GM18520 (cell line): Measurements from ENCODE around the gene OSGIN1.

Experiments
- ATAC-seq: cut with Tn5 transposase; IDR thresholded peaks from one replicate; pipeline ENCODE4 v1.9.1; 2021; ENCODE audit not compliant: unreplicated experiment

Gene OSGIN1, protein sequence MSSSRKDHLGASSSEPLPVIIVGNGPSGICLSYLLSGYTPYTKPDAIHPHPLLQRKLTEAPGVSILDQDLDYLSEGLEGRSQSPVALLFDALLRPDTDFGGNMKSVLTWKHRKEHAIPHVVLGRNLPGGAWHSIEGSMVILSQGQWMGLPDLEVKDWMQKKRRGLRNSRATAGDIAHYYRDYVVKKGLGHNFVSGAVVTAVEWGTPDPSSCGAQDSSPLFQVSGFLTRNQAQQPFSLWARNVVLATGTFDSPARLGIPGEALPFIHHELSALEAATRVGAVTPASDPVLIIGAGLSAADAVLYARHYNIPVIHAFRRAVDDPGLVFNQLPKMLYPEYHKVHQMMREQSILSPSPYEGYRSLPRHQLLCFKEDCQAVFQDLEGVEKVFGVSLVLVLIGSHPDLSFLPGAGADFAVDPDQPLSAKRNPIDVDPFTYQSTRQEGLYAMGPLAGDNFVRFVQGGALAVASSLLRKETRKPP

DNA sequence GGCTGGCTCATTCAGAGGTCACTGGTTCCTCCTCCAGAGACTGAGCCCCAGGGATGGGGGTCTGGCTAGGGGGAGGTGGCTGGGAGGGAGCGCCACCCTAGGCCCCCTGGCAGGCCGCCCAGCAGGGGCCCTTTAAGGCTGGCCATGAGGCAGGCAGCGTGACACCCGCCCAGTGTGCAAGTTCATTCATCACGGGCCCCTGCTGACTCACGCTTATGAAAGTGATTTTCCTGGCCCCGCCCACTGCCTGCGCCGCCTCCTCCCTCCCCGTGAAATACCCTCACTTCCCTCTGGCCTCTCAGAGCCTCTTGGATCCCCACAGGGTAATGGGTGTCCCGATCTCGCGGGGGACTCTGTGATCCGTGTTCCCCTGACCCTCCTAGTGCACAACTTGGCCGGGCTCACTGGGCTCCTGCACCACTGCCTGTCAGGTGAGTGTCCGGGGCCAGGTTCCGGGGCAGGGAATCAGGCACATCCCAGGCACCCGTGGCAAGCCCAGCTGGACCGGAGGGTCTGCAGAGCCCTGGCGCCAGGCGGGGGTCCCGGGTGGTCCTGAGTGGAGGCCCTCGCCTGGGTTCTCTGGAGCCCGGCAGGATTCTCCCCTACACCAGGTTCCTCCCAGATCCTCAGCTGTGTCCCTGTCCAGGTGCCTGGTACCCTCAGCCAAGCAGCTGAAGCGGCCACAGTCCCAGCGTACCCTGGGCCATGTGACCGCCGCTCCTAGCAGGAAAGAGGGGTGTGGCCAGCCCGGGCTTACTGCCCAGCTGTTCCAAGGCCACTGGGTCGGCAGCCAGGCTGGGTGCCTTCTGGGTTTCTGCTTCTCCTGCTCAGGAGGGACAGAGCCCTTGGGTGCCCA is at the start of gene OSGIN1:
TSS of gene OSGIN1 (plus strand) at position 301 of the 856 bp plus-strand sequence. CDS start 4,432 bp downstream, outside the sequence.
- peak; percentile 44 for ATAC-seq

DNA sequence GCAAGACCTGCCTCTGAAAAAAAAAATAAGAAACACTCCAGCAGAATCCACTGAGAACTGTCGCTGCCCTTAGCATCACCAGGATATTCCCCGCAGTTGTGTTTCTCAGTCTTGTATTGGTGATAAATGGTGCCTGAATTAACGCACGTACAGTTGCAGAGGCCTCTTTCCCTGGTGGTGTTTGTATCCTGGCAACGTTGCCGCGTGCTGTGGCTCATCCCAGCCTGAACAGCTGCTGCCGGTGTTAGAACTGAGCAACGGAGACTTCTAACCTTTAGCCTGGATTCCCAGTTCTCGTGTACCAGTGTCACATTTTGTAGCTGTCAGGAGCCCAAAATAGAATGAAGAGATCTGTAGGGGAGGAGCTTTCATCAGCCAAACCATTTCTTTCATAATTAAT is 49.3 kb upstream of the OSGIN1 start:
- ATAC-seq, result no peak

DNA sequence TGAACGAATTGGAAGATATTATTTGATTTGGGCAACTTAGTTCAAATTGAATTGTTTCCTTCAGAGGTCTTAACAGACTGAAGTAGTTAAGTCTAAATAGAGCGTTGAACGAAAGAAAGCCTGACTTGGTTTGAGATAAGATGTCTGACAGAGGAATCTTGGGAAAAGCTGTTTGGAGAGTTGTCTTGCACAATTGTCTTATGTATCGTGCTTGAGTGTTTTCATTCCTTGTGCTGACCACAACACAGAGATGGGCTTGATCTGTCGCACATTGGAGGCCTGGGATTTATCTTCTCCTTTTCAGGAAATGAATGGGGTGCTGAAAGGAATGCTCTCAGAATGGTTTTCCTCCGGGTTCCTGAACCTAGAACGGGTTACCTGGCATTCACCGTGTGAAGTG is 46.4 kb upstream of the OSGIN1 start:
- ATAC-seq, result no peak

DNA sequence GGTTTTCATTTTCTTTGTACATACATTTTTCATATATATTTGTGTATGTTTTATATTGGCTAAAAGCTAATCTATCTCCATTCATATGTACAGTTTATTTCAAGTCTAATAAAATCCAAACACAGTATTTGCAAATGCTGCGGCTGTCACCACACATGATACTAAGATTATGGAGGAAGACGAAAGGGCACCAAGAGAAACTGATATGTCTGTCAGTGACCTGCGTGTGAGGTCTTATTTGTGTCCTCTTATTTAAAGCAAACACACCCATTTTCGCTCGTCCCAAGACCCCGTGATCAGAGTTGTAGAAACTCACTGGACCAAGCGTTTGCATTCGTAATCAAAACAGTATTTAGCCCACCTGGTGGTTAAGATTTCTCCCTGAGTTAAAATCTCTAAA is 45.9 kb upstream of the OSGIN1 start:
- ATAC-seq, result no peak

DNA sequence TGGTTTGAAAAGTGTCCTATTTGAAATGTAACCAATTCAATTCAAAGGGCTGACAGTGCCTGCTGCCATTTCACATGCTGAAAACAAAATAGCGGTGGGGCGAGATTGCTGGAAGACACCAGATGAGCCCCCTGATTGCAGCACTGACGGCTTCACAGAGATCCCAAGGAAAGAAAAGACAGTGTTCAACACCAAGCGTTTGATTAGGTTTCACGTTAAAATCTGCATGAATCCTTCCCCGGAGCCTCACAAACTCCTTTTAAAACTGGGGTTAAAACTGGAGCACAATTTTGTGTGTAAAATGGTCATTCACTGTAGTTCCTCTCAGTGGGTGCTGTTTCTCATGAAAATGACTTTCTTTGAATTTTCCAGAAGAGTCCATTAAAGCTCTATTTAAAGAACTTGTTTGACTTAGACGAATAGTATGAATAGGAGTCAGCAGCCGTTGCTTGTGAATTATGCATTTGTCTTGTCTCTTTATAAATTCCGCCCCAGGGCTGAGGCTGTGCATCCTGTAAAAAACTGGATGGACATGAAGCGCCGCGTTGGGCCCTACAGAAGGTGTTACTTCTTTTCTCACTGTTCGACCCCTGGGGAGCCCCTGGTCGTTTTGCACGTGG is 45.3 kb upstream of the OSGIN1 start:
- ATAC-seq, result no peak

DNA sequence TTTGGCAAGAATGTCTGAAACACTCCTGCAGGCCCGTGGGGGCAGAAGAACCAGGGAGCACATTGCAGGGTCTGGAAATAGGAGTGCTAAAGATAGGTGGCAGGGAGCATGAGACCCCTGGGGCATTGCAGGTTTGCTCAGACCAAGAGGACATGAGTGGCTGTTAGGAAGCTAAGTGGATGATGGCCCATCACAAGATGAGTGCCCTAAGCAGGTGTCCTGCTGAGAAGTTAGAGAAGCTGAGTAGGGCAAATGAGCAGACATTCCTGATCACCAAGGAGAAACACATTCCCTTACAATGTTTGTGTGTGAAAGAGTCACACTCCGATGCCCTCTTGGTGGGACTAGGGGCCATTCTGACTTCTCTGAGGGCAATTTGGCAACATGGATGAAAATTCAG is 44.2 kb upstream of the OSGIN1 start:
- no peak for ATAC-seq

DNA sequence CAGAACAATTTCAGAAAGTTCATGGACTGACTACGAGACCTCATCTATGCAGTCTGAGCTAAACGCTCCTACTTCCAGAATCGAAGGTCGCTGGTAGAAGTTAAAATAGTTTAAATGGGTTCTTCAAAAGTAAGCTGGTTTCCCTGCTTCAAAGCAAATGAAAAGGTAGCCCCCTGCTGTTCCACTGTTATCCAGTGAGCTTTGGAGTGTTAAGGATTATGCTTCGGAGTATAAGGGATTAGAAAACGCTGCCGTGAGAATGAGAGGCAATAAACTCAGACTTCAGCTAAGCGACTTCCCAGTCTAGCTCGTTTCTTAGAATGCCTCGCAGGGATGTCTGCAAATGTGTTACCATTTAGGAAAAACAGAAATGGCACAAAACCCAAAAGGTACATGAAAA is 41.8 kb upstream of the OSGIN1 start:
- no peak for ATAC-seq

DNA sequence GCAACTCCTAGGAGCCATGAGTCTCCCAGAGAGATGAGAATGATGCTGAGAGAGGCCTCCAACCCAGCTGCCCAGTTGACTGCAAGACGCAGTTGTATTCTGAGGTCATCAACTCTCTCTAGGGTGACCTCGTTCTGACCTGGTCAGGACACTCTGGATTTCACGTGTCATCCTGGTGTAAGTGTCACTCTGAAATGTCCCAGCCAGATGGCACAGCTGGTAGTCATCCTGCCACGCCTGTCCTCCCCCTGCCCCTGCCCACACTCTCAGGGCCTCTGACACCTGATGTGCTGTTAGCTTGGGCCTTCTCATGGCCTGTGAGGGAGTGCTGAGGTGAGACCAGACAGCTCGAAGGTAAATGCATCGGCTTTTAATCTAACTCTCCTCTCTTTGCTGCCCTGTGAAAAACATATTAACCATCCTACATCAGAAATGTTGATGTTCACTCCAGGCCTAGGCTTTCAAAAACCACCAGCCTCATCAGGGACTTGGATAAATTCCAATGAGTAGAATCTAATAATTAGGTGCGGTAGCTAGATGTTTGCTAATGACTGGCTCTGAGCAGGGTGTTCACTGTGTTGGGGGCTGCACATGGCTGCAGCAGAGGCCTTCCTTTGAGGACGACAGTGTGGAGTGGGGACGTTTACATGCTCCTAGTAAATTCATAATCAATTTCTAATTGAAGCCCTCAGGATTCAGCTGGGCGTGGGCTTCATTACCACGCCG is 40.4 kb upstream of the OSGIN1 start:
- ATAC-seq, result no peak

DNA sequence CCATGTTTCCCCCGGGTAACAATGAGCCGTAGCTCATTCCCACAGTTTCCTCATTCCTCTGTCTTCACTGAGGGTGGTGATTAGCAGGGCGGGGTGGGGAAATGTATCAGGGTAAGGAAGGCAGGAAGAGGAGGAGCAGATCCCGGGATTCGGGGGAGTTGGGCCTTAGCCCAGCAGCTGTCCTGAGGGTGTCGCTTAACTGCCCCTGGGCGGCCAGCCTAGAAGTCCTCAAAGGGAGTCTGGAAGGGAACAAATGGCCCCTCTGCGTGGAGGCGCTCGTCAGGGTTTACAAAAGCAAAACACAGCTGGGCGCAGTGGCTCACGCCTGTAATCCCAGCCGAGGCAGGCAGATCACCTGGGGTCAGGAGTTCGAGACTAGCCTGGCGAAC is 39.8 kb upstream of the OSGIN1 start:
- ATAC-seq, result no peak

DNA sequence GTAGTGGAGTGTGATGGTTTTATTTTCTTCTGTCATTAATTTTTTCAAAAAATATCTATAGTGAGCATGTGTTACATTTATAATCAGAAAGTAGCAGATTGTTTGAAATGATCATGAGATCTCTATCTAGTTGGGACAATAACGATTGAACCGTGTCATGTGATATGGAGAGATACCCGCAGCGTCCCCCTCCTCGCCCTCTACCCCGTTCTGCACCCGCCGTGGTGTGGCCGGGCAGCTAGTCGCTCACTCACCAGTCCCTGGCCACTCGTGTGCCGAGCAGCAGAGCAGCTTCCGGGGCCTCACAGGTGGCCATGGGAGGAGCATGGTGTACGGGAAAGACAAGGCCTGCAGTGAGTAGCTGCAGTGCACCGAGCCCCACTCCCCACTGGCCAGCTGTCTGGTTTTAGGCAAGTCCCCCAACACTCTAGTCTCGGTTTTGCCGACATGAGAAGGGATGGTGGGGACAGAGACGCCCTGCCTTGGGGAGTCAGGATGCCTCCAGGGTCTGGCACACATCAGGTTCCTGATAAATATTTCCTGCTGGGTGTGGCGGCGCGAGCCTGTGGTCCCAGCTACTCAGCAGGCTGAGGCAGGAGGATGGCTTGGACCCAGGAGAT is 38.8 kb upstream of the OSGIN1 start:
- ATAC-seq, result no peak

DNA sequence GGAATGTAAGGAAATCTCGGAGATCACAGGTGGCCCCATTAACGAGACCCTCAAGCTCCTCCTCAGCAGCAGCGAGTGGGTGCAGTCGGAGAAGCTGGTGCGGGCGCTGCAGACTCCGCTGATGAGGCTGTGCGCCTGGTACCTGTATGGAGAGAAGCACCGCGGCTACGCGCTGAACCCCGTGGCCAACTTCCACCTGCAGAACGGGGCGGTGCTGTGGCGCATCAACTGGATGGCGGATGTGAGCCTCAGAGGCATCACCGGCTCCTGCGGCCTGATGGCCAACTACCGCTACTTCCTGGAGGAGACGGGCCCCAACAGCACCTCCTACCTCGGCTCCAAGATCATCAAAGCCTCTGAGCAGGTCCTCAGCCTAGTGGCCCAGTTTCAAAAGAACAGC is 38.0 kb upstream of the OSGIN1 start:
- no peak for ATAC-seq

DNA sequence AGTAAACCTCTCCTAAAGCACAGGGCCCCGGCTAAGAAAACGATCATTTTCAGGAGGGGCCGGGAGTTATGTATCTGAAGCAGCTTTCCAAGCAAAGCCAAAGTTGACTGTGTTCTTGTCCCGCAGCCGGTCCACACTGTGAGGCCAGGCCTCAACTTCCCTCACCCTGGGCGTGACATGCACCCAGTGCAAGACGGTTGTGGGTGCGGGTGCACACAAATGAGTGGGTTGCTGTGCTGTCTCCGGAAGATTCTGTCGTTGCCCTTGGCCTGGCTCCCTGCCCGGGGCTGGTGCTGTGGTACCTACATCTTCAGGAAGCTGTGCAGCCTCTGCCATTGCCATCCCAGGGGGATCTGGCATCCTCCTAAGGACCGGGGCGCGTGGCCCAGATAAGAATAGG is 37.5 kb upstream of the OSGIN1 start:
- no peak for ATAC-seq

DNA sequence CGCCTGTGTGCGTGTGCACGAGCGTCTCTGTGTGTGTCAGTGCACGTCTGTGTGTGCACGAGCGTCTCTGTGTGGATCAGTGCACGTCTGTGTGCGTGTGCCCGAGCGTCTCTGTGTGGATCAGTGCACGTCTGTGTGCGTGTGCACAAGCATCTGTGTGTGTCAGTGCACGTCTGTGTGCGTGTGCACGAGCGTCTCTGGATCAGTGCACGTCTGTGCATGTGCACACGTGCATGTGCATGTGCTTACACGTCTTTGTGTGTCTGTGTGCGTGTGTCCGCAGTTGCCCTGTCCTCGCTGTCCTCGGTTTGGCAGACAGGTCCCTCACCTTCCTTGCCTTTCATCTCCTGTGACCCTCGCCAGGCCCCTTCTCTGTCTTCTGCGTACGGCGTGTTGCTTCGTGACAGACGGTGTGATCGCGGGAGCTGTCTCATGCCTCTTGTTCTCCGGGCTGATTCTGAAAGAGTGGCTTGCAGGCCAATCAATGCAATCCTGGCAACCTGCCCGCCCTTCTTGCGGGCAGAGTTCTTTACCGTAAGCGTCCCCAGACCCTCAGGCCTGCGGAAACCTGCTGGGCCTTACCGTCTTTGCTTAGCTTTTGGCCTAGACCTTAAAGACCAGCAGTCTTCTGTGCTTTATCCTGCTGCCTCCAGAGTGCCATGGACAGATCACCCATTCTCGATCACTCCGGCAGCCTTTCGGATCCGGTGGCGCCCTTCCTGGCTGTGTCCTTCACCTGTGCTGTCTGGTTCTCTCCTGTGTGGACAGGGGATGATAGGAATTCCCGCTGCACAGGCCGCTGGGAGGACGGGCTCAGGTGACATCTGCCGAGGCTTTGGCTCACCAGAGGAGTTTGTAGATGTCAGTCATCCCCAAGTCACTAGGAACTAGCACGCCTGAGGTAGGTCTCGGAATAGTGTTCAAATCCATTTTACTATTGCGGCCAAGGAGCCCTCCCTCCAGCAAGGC is 35.6 kb upstream of the OSGIN1 start:
- no peak for ATAC-seq

DNA sequence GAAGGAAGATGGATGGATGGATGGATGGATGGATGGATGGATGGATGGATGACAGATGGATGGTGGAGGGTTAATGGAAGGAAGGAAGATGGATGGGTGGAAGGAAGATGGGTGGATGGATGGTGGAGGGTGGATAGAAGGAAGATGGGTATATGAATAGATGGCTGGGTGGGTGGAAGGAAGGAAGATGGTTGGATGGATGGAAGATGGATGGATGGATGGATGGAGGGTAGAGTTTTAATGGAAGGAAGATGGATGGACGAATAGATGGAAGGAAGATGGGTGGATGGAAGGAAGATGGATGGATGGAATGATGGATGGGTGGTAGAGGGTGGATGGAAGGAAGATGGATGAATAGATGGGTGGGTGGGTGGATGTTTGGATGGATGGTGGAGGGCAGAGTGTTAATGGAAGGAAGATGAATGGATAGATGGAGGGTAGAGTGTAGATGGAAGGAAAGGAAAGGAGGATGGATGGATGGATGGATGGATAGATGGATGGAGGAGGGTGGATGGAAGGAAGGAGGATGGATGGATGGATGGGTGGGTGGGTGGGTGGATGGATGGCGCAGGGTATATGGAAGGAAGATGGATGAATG is 32.0 kb upstream of the OSGIN1 start:
- no peak for ATAC-seq

DNA sequence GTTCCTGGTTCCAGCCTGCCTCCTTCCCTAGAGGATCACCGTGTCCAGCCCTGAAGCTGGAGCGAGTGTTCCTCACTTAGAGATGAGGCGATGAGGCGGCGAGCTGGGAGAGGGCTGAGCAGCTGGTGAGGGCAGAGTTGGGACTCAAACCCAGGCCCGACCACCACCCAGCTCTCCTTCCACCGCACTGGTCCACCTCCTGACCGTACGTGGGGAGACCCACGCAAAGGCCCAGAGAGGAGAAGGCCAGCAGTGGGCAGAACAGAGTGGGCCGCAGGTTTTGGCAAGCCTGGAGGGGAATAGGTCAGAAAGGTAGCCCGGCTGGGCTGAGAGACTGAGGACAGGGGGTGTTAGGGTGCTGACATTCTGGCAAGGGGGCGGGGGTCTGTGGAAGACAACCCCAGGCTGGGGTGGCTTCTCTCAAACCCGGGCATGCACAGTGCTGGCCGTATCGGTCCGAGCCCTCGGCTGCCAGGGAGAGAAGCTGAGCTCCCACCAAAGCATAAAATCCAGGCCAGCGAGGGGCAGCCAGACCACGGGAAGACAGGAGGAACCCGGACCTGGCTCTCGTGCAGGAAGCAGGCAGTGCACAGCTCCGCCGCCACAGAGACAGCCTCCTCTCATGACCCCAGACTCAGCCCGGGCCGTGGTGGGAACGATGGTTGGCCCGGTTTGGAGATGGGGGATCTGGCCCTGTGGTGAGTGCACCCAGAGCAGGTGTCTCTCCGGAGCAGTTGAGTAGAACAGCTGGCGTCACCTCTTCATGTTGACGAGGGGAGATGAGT is 29.3 kb upstream of the OSGIN1 start:
- ATAC-seq, result no peak

DNA sequence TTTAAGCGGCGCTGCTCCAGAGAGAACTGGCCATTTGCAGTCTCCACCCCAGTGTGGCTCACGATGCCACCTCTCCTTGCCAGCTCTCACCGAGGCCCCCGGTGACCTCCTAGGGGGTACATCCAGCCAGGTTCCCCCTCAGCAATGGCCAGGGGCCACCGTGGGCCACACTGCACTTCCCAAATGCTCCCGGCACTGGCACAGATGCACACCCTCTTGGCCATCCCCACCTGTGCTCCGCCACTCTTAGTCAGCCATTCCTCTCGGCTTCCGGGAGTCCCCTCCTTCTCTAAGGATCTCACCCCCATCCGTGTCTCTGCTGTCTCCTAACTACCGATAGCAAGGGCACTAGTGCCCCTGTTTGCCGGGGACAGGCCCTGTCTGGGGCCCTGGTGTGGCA is 28.4 kb upstream of the OSGIN1 start:
- ATAC-seq, result no peak

DNA sequence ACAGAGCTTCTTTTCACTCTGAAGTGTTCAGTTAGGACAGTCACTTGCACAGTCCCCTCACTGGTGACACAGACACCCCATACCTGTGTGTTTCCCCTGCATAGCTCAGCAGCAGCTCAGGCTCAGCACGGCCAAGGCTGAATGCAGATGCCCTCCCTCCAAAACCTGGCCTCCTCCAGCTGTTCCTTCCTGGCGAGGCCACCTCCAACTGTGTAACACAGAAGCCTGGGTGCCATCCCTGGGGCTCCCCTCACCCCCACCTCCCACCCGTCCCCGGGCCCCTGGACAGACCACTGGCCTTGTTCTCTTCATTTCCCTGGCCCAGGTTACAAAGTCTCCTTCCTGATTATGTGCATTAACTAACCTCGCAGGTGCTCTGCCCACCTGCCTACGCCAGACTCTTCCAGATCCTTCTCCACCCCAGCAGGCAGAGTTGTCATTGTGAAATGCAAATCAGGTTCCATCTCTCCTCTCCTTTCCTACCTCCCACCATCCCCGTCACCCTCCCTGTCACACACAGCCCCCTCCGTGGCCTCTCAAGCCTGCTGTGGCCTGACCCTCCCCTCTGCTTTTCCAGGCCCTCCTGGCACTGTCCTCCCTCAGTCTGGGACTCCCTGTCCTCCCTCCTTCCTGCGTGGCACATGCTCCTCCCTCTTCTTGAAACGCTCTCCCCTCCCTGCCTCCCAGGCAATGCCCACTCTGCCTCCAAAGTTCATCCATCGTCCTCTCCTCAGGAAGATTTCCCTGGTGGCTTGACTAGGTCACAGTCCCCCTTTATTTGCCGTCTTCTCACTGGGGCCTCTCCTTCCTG is 27.7 kb upstream of the OSGIN1 start:
- no peak for ATAC-seq
